MV-4-11 (cell line): Measurements from ENCODE around the gene PGRMC2.
"Not testable (repeated sequence)": the region's sequence is repeated elsewhere in the genome, so short reads cannot be mapped to it uniquely, and the experiment has no call there.

Source experiments
- DNase-seq: peaks from one replicate; lab custom pipeline; 2025; lab: John Stamatoyannopoulos, UW

The PGRMC2 gene

DNA sequence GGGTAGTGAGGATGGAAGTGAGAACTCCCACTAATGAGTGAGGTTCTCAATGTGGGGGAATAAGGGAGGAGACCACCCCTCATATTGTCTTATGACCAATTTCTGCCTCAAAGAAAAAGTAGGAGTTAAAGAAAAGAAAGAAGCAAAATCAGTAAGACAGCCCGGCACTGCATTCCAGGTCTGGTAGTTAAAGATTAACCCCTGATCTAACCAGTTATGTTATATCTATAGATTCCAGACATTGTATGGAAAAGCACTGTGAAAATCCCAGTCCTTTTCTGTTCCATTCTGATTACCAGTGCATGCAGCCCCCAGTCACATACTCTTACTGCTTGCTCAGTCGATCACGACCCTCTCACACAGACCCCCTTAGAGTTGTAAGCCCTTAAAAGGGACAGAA lies 20.4 kb downstream of the PGRMC2 start:
- not testable (repeated sequence) for DNase-seq

DNA sequence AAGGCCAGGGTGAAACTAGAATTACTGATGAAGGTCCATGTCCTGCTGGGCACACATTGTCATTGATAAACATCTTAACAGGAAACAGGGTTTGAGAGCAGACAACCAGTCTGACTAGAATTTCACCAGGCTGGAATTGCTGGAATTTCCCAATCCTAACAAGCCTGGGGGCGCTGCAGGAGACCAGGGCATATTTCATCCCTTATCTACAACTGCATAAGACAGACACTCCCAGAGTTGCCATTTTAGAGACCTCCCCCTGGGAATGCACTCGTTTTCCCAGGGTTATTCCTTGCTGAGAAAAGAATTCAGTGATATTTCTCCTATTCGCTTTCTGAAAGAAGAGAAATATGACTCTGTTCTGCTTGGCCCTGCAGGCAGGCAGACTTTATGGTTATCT lies 22.1 kb downstream of the PGRMC2 start:
- DNase-seq, result not testable (repeated sequence)

DNA sequence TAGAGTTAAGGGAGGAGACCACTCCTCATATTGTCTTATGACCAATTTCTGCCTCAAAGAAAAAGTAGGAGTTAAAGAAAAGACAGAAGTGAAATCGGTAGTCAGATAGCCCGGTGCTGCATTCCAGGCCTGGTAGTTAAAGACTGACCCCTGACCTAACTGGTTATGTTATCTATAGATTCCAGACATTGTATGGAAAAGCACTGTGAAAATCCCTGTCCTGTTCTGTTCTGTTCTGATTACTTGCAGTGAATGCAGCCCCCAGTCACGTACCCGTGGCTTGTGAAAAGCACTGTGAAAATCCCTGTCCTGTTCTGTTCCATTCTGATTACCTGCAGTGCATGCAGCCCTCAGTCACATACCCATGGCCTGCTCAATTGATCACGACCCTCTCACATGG lies 27.7 kb downstream of the PGRMC2 start:
- not testable (repeated sequence) for DNase-seq

DNA sequence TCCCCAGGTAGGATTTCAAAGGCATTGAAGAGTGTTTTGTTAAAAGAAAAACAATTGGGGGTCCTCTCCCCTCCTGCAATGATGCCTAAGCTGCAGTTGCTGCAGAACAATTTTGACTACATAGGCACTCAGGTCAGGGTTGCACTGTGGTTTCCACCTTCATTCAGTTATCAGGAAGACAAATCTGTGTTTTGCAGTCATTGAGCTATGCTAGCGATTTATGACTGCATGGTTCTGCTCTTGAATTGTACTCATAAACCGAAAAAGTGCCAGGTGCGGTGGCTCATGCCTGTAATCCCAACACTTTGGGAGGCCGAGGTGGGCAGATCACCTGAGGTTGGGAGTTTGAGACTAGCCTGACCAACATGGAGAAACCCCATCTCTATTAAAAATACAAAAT lies 29.4 kb downstream of the PGRMC2 start:
- DNase-seq, result not testable (repeated sequence)

DNA sequence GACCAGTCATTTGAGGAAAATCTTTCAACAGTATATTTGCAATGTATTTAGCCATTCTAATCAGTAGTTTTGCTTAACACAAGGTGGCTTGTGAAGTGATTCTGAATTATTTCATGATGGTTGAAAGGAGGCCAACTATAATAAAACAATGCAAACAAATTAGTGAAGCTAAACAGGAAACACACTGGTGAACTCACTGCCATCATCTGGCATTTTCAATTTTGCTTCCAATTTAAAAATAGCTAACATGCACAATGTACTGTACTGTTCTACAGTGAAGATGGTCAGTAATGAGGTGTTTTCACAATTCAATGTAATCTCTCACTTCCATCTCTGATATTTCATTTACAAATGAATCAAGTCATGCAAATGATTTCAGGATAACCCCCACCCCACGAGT lies 31.1 kb downstream of the PGRMC2 start:
- no peak for DNase-seq

DNA sequence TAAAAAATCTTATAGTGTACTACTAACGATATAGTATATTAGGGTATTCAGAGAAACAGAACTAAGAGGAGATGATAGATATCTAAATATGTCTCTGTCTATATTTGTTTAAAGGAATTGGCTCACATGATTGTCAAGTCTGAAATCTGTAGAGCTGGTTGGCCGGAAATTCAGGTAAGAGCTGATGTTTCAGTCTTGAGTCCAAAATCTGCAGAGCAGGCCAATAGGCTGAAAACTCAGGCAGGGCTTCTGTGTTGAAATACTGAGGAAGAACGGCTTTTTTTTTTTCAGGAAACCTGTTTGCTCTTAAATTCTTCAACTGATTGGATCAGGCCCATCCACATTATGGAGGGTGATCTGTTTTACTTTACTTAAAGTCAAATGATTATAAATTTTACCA lies 31.7 kb downstream of the PGRMC2 start:
- no peak for DNase-seq

DNA sequence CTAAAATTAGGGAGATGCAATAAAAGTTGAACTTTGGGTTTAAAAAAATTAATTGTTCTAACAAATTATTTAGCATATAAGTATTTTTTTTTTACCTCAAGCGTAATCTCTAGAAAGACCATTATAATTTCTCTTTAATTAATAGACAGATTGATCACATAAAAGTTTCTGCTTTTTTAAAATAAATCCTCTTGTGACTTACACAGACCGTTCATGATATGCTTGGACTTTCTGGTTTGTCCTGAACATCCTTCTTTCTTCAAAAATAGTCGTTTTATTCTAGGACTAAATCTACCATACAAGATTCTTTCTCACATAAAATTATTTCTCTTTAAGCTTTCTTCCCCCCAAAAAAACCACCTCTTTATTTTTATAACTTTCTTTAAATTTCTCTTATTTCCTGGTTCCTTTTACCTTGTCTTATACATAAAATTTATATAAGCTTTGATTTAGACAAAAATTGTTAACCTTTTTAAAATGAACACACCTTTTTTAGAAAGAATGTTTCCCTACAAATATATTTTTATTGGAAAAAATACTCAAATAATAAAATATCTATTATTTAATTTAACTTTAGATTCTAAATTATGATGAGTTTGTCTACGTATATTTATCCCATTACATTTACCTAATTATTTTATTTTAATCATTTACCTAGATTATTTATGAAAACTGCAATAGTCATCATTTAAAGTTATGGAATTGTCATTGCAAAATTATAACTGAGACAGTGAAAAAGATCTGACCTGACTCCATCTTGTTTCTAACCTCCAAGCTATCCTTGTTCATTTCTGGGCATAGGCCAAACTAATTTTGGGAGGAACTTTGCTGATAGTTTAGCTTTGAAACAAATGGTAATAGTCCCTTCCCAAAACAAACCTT lies 37.6 kb downstream of the PGRMC2 start:
- no peak for DNase-seq

DNA sequence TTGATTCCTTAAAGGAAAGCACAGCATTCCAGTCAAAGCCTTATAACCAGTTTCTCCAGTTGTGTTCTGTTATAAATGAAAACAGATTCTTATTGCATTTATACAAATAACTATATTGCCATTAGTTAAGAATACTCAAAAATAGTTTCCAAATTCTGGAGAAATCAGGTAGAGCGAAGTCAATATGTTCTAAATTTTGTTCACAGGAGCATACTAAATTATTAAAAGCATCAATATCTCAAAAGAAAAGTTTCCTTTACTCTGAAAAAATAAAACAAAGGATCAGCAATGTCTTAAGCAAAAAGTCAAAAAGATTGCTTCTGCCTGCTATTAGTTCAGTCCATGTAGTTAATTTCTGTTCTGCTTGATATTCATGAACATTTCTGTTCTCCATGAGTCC lies 39.7 kb downstream of the PGRMC2 start:
- no peak for DNase-seq

DNA sequence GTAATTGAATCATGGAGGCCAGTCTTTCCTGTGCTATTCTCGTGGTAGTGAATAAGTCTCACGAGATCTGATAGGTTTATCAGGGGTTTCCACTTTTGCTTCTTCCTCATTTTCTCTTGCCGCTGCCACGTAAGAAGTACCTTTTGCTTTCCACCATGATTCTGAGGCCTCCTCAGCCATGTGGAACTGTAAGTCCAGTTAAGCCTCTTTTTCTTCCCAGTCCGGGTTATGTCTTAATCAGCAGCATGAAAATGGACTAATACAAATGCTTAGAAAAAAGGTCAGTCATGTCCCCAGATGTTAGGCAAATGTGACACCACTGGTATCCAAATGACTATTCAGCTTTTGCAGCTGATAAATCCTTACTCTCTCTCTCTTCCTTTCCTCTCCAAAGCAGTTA lies 42.2 kb downstream of the PGRMC2 start:
- not testable (repeated sequence) for DNase-seq

DNA sequence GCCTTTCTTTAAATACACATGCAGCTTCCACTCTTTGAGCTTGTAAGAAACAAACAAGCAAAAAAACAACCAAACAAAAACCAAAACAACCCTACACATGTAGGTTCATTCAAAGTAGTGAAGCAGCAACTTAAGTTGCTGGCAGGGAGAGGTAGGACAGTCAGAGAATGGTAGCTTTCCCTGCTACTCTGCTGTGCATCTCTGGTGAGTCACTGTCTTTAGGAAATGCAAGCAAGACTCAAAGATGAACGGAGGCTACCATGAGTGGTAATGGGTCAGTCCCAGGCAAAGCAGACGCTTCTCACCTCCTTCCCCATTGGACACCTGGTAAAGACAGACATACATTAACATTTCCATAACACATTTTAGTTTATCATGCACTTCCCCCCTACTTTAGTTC lies 43.2 kb downstream of the PGRMC2 start:
- no peak for DNase-seq

DNA sequence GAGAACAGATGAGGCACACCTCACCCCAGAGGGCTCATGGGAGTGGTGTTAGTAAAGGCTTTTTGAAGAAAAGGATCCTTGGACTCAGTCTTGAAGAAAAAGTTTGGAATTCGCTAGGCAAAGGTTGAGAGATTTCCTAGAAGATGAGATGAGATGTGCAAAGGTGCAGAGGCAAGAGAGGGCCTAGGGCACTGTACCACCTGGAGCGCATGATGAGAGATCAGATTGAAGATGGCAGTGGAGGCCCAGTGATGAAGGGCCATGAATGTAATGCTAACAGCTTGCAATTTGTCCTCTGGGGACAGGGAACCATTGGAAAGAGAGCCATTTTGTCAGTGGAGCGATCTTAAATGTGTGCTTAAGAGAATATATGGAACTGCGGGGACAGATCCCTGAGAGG lies 45.0 kb downstream of the PGRMC2 start:
- DNase-seq, result no peak

DNA sequence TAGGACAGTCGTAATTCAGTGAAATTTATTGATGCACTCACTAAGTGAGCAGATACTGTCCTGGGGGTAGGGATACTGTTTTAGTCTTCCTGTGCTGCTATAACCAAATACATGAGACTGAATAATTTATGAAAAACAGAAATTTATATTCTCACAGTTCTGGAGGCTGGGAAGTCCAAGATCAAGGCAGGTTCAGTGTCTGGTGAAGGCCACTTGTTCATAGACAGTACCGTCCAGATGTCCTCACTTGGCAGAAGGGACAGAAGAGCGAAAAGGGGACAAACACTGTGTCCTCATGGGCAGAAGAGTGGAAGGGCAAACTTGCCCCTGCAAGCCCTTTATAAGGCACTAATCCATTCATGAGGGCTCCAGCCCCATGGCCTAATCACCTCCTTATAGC lies 45.6 kb downstream of the PGRMC2 start:
- DNase-seq, result no peak

DNA sequence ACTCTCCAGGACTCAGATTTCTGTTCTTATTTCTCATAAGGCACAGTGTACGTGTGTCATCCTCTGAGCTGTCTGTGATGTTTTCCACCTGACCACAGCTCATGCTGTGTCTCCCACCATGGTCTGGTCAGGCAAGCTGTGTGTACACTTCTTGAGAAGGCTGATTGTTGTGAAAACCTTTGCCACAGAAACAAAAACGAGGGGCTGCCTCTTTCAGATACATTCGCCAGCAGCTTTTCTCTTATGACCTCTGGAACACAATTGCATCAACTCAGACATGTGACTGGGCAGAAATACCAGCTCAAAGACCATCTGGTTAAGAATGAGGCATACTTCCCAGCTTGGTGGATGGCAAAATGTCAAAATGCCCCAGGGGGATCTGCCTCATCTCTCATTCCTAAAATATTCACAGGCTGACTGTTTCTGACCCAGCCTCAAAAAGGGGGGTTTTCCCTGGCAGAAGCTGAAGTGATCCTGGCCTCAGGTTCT lies 46.1 kb downstream of the PGRMC2 start:
- no peak for DNase-seq

DNA sequence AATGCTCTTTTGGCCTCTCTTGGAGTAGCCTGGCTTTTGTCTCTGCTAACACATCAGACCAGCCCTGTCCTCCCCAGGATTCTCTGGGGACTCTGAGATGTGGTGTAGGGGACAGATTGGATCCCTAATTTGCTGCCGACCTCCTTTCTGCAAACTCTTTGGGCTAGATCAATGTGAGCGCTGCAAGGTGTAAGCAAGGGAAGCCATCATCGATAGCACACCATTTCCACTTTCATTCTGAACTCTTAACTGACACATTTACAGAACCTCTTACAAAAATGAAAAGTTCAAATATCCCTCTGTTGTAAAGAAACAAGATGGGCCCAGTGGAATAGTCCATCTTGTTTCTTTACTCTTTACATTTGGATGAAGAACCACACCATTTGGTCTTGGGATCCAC lies 46.6 kb downstream of the PGRMC2 start:
- DNase-seq, result no peak

DNA sequence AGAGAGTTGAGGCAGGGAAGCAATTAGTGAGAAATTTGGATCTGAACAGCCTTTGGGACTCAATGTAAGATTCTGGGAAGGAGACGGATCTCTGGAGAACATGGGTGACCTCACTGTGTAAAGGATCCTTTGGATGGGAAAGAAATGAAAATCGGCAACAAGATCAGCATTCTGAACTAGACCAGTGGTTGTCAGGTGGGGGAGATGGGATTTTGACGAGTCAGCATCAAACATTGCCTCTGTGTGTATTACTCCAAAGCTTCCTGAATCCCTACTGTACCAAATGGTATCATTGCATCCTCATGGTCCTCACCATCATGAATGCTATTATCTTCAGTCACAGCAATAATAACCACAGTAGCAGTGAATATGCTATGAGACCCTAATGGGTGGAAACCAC lies 52.8 kb downstream of the PGRMC2 start:
- no peak for DNase-seq

DNA sequence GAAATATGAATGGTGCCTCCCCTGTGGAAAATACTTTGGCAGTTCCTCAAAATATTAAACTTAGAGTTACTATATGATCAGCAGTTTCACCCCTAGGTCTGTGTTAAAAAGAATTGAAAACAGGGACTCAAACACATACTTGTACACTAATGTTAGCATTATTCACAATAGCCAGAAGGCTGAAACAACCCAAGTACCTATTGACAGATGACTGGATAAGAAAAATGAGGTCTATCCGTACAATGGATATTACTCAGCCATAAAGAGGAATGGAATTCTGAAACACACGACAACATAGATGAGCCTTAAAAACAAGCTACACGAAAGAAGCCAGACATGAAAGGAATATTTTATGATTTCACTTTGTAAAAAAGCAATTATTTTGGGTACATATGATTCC lies 54.9 kb downstream of the PGRMC2 start:
- no peak for DNase-seq

DNA sequence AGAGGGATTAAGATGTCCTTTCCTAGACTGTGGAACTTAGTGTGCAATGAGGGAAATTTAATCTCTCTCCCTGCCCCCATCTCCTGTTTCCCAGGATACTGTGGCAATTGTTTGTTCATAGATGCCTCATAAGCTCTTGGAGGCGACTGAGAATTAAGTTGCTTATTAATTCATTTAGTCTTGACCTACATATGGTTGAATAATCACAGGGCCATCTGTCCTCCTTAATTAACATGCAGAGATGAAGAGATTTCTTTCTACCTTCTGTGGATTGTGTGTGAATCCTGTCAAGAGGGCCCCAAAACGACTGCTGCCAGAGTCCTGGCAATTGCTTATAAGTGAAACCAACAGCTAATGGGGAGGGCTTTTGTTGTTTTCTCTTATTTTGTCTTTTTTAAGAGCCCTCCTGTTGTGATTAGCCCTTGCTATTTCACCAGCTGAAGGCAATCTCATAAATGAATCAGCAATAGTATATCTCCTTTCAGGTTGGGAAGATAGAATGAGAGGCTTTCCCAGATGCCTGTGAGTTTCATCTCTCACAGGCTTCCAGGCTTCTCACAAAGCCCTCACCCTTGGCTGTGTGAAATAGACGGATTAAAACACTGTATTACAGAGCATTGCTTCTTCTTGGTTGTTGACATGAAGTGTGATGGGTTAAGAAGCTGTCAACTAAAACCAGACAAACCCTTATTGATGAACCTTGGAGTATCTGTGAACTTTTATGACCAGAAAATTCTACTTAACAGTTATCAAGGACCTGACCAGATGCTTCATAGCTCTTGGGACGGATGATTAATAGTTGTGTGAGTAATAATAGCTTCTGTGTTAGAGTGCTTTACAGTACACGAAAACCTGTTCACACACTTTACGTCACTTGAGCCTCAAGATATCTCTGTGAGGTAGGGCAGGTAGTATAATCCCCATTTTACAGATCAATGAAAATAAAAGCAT lies 58.5 kb downstream of the PGRMC2 start:
- no peak for DNase-seq

DNA sequence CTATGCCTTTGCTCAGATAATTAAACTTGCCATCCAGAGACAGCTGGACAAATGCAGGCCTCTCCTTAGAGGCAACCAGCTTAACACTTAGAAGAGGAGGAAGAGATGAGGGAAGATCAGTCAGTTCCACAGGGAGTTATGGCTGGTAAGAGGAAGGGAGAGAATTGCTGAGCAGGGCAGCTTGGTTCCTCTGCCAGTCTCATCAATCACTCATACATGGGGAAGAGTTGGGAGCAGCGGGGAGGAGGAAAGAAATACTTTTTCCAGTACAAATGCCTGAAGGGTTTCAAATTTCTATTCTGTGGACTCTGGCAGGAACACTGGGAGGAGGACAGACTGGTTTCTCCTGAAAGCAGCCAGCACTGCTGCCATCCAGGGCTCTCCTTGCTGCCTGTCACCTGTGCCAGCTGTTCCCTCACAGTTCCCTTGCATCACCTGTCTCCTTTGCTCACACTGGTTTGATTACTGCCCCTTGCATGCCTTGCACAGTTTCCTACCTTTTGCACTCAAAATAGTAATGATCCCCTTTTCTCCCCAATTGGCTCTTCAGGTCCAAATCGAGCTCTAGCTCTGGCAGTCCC lies 59.5 kb downstream of the PGRMC2 start:
- no peak for DNase-seq

DNA sequence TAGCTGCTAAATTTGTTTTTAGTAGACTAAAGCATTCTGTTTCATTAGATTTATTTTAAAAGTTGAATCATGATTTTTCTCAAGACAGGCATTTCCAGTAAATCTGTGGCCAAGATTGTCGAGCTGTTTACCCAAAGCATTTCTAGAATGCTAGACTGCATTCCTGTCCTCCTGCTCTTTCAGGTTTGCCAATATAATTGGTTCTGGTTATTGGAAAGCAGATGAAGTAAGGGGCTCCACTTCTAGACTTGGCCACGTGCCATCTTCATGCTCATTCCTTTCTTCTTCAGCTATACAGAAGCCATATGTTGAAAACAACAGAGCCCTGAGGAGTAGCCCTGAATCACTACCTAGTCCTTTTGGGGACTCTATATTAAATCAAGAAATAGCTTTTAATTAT lies 62.5 kb downstream of the PGRMC2 start:
- DNase-seq, result no peak

DNA sequence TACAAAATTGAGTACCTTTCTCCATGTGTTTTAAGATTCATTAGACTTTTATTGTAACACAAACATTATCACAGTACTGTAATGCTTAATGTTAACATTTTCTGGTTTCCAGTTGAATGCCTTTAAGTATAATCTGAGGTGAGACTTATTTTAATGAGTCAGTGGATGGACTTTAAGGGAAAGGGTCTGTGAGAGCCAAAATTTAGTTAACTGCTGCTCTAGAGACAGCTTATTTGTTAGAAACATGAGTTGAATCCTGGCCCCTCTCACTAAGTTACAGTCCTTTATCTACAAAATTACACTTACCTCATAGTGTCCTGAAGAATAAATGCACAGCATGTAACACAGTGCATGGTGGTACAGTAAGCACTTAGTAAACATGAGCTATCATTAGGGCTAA lies 66.0 kb downstream of the PGRMC2 start:
- no peak for DNase-seq

DNA sequence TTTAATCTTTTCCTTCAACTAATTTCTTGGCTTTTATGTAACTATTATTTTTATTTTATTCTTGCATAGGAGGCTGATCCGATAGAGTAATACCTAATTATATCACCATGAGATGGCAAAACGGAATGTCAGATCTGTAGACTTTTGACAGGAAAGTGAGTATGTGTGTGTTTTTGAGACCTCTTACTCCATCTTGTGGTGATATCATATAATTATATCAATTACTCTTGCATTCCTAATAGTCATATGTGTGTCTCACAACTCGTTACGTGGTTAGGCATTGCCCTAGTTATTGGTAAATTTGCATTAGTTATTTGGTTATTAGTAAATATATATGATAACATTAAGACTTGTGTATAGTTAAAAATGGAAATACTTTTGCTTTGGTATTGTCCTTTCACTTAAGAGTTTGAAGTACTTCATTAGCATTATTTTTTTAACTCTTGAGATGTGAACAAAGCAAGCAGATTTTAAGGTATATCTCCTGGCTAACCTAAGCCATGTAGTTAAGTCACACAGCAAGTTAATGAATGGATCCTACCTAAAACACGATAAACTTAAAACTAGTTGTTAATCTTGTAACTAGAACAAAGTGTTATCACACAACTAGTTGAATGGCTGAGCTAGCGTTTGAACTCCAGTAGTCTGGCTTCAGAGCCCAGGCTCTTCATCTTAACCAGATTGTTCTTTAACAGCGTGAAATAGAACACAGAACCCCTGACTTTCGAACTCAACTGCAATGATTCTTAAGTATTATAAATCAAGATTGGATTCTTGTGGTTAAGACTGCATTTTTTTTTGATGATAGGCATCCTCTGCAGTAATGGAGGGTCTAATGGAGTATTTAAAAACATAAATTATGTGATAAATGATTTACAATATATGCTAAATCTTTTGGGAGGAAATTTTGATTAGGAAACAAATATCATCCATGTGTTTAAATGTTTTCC lies 67.1 kb downstream of the PGRMC2 start:
- peak; percentile 31 for DNase-seq
